ENCODE data around the gene TPPP. TPM values are rescaled to one million over a fixed set of nuclear protein-coding genes. Genes with fewer than 3 reads are reported as not detected.

TPPP gene
- total and polyA plus RNA-seq, 9 donors, result 3.6 to 14.2 (median 7.0) TPM

- peaks cover 1% of the 10 kb centered on the region for H3K27me3 ChIP-seq (ENCODE audit: control insufficient read depth, insufficient read depth, low read length)
- no peak for DNase-seq
- H3K9me3 ChIP-seq (replicated peaks; ENCODE audit: control insufficient read depth, low read depth, low read length), result no peaks in the 10 kb centered on the region
- no peak overlapping the region for H3K4me3 ChIP-seq (ENCODE audit: low read length)
- peaks cover 28% of the 10 kb centered on the region for H3K4me1 ChIP-seq (ENCODE audit: control insufficient read depth, insufficient read depth, low read length)
- 70% methylated on average over 37 of the region's 44 CpGs for WGBS (ENCODE audit: insufficient coverage)
- H3K27ac ChIP-seq (ENCODE audit: low read length), result no peak overlapping the region
- H3K36me3 ChIP-seq (ENCODE audit: control insufficient read depth, insufficient read depth, low read length), result no peaks in the 10 kb centered on the region
These were observed 15.7 kb downstream of the TPPP start for GRCh38 chr5:677131-678101.

- Histone ChIP-seq H3K36me3 (ENCODE audit: control insufficient read depth, insufficient read depth, low read length) (no peaks in the 10 kb centered on the region), H3K27me3 (ENCODE audit: control insufficient read depth, insufficient read depth, low read length) (peaks cover 3% of the 10 kb centered on the region), H3K9me3 (replicated peaks; ENCODE audit: control insufficient read depth, low read depth, low read length) (no peaks in the 10 kb centered on the region), H3K4me3 (ENCODE audit: low read length) (no peak overlapping the region), H3K27ac (ENCODE audit: low read length) (no peak overlapping the region), H3K4me1 (ENCODE audit: control insufficient read depth, insufficient read depth, low read length) (peaks cover 35% of the 10 kb centered on the region)
- WGBS (ENCODE audit: insufficient coverage), result 90% methylated on average over 48 of the region's 48 CpGs
- no peak for DNase-seq
These were observed 16.5 kb downstream of the TPPP start for GRCh38 chr5:676699-677076.

GRCh38 chr5:675871-676698 lies 17.1 kb downstream of the TPPP start:
- H3K9me3 ChIP-seq (replicated peaks; ENCODE audit: control insufficient read depth, low read depth, low read length), result no peaks in the 10 kb centered on the region
- no peak overlapping the region for H3K27ac ChIP-seq (ENCODE audit: low read length)
- H3K4me3 ChIP-seq (ENCODE audit: low read length), result no peak overlapping the region
- H3K36me3 ChIP-seq (ENCODE audit: control insufficient read depth, insufficient read depth, low read length), result no peaks in the 10 kb centered on the region
- H3K4me1 ChIP-seq (ENCODE audit: control insufficient read depth, insufficient read depth, low read length), result peaks cover 41% of the 10 kb centered on the region
- peaks cover 3% of the 10 kb centered on the region for H3K27me3 ChIP-seq (ENCODE audit: control insufficient read depth, insufficient read depth, low read length)
- no peak for DNase-seq
- 68% methylated on average over 32 of the region's 36 CpGs for WGBS (ENCODE audit: insufficient coverage)

GRCh38 chr5:675111-675870 lies 17.9 kb downstream of the TPPP start:
- H3K4me1 ChIP-seq (ENCODE audit: control insufficient read depth, insufficient read depth, low read length), result peaks cover 43% of the 10 kb centered on the region
- H3K27ac ChIP-seq (ENCODE audit: low read length), result no peak overlapping the region
- DNase-seq, result no peak
- WGBS (ENCODE audit: insufficient coverage), result 65% methylated on average over 17 of the region's 20 CpGs
- peaks cover 3% of the 10 kb centered on the region for H3K27me3 ChIP-seq (ENCODE audit: control insufficient read depth, insufficient read depth, low read length)
- H3K4me3 ChIP-seq (ENCODE audit: low read length), result no peak overlapping the region
- no peaks in the 10 kb centered on the region for H3K9me3 ChIP-seq (replicated peaks; ENCODE audit: control insufficient read depth, low read depth, low read length)
- H3K36me3 ChIP-seq (ENCODE audit: control insufficient read depth, insufficient read depth, low read length), result no peaks in the 10 kb centered on the region

- H3K9me3 ChIP-seq (replicated peaks; ENCODE audit: control insufficient read depth, low read depth, low read length), result no peaks in the 10 kb centered on the region
- no peaks in the 10 kb centered on the region for H3K36me3 ChIP-seq (ENCODE audit: control insufficient read depth, insufficient read depth, low read length)
- peaks cover 43% of the 10 kb centered on the region for H3K4me1 ChIP-seq (ENCODE audit: control insufficient read depth, insufficient read depth, low read length)
- no peak overlapping the region for H3K4me3 ChIP-seq (ENCODE audit: low read length)
- peaks cover 3% of the 10 kb centered on the region for H3K27me3 ChIP-seq (ENCODE audit: control insufficient read depth, insufficient read depth, low read length)
- H3K27ac ChIP-seq (ENCODE audit: low read length), result no peak overlapping the region
- peak; percentile 39 for DNase-seq
- 37% methylated on average over 6 of the region's 7 CpGs for WGBS (ENCODE audit: insufficient coverage)
These were observed 18.5 kb downstream of the TPPP start for GRCh38 chr5:674630-675011.

- 44% methylated on average over 21 of the region's 27 CpGs for WGBS (ENCODE audit: insufficient coverage)
- DNase-seq, result peak; percentile 40
- peaks cover 43% of the 10 kb centered on the region for H3K4me1 ChIP-seq (ENCODE audit: control insufficient read depth, insufficient read depth, low read length)
- H3K36me3 ChIP-seq (ENCODE audit: control insufficient read depth, insufficient read depth, low read length), result no peaks in the 10 kb centered on the region
- H3K27ac ChIP-seq (ENCODE audit: low read length), result no peak overlapping the region
- no peaks in the 10 kb centered on the region for H3K9me3 ChIP-seq (replicated peaks; ENCODE audit: control insufficient read depth, low read depth, low read length)
- H3K4me3 ChIP-seq (ENCODE audit: low read length), result no peak overlapping the region
- peaks cover 3% of the 10 kb centered on the region for H3K27me3 ChIP-seq (ENCODE audit: control insufficient read depth, insufficient read depth, low read length)
These were observed 19.1 kb downstream of the TPPP start for GRCh38 chr5:673831-674629.

- DNase-seq, result no peak
- 39% methylated on average over 11 of the region's 19 CpGs for WGBS (ENCODE audit: insufficient coverage)
- peak overlapping the region; percentile 8 for H3K4me3 ChIP-seq (ENCODE audit: low read length)
- peak overlapping the region; percentile 80 for H3K27ac ChIP-seq (ENCODE audit: low read length)
- peaks cover 2% of the 10 kb centered on the region for H3K36me3 ChIP-seq (ENCODE audit: control insufficient read depth, insufficient read depth, low read length)
- H3K27me3 ChIP-seq (ENCODE audit: control insufficient read depth, insufficient read depth, low read length), result peaks cover 3% of the 10 kb centered on the region
- H3K4me1 ChIP-seq (ENCODE audit: control insufficient read depth, insufficient read depth, low read length), result peaks cover 43% of the 10 kb centered on the region
- H3K9me3 ChIP-seq (replicated peaks; ENCODE audit: control insufficient read depth, low read depth, low read length), result no peaks in the 10 kb centered on the region
These were observed 19.9 kb downstream of the TPPP start for GRCh38 chr5:673161-673830.

- WGBS (ENCODE audit: insufficient coverage), result 6% methylated on average over 21 of the region's 27 CpGs
- H3K27me3 ChIP-seq (ENCODE audit: control insufficient read depth, insufficient read depth, low read length), result peaks cover 3% of the 10 kb centered on the region
- H3K9me3 ChIP-seq (replicated peaks; ENCODE audit: control insufficient read depth, low read depth, low read length), result no peaks in the 10 kb centered on the region
- H3K4me1 ChIP-seq (ENCODE audit: control insufficient read depth, insufficient read depth, low read length), result peaks cover 43% of the 10 kb centered on the region
- H3K4me3 ChIP-seq (ENCODE audit: low read length), result peak overlapping the region; percentile 8
- DNase-seq, result peak; percentile 93
- H3K27ac ChIP-seq (ENCODE audit: low read length), result peak overlapping the region; percentile 80
- peaks cover 2% of the 10 kb centered on the region for H3K36me3 ChIP-seq (ENCODE audit: control insufficient read depth, insufficient read depth, low read length)
These were observed 20.6 kb downstream of the TPPP start for GRCh38 chr5:672329-673160.

All from muscle of leg (tissue), 11 donors.